PC-3 (cell line): ENCODE results near the gene PRADC1. TPM values are rescaled to one million over a fixed set of nuclear protein-coding genes. Genes with fewer than 3 reads are reported as not detected.
"Not testable (repeated sequence)": the region's sequence is repeated elsewhere in the genome, so short reads cannot be mapped to it uniquely, and the experiment has no call there.

Source experiments
- ATAC-seq: fragments of 200-7000 bp; cut with Tn5 transposase; 2 replicates; pipeline ENCODE4 v1.9.1; 2020; ENCODE audit warnings: mild to moderate bottlenecking, moderate library complexity
- BruUV-seq: library from RNA; stranded (reverse); fragments of 400-500 nt; replicated peaks from 2 replicates; lab custom pipeline; 2021; lab: Mats Ljungman, UMichigan
- CTCF ChIA-PET: fragments of 300-600 bp; sonication (Branson Sonifier 250); formaldehyde crosslinking; loops from one replicate; lab custom pipeline; 2022; ENCODE audit warnings: antibody characterized with exemption; lab: Charles Lee
- POLR2A ChIA-PET: fragments of 300-600 bp; sonication (Branson Sonifier 250); formaldehyde crosslinking; loops from one replicate; lab custom pipeline; 2022; ENCODE audit warnings: antibody characterized with exemption; ENCODE audit not compliant: unreplicated experiment; lab: Charles Lee
- DNase-seq: peaks from one replicate; pipeline ENCODE4 v3.0.0-alpha.2; 2015
- H2AFZ ChIP-seq: fragments of 300-600 bp; sonication (generic); 2 replicates; pipeline ENCODE4 v1.6.0; 2016; ENCODE audit warnings: antibody characterized with exemption, low read length
- H3F3A ChIP-seq: fragments of 300-600 bp; sonication (generic); one replicate; pipeline ENCODE4 v1.6.0; 2017; ENCODE audit warnings: antibody characterized with exemption, low read length, control low read depth, mild to moderate bottlenecking; ENCODE audit not compliant: unreplicated experiment
- H3K27ac ChIP-seq: fragments of 300-600 bp; sonication (generic); 2 replicates; pipeline ENCODE4 v1.5.1; 2016; ENCODE audit warnings: mild to moderate bottlenecking, low read length
- H3K27me3 ChIP-seq: fragments of 300-600 bp; sonication (generic); 2 replicates; pipeline ENCODE4 v1.6.1; 2016; ENCODE audit warnings: low read length, mixed read lengths
- H3K36me3 ChIP-seq: fragments of 300-600 bp; sonication (generic); 2 replicates; pipeline ENCODE4 v1.6.1; 2016; ENCODE audit warnings: low read depth, mixed run types, low read length, mixed read lengths
- H3K4me1 ChIP-seq: fragments of 300-600 bp; sonication (generic); 2 replicates; pipeline ENCODE4 v1.5.1; 2016; ENCODE audit warnings: low read length; ENCODE audit not compliant: insufficient read depth
- H3K4me2 ChIP-seq: fragments of 300-600 bp; sonication (generic); 2 replicates; pipeline ENCODE4 v1.6.0; 2016; ENCODE audit warnings: low read length
- H3K4me3 ChIP-seq: fragments of 300-600 bp; sonication (generic); 2 replicates; pipeline ENCODE4 v1.5.1; 2016; ENCODE audit warnings: mild to moderate bottlenecking, low read length, mixed read lengths
- H3K79me2 ChIP-seq: fragments of 300-600 bp; sonication (generic); 2 replicates; pipeline ENCODE4 v1.6.1; 2017; ENCODE audit warnings: low read length, mixed read lengths
- H3K9ac ChIP-seq: fragments of 300-600 bp; sonication (generic); 2 replicates; pipeline ENCODE4 v1.6.0; 2016; ENCODE audit warnings: mild to moderate bottlenecking, low read length
- H3K9me2 ChIP-seq: fragments of 300-600 bp; sonication (generic); replicated peaks from 2 replicates; pipeline ENCODE4 v1.6.1; 2016; ENCODE audit warnings: mixed run types, low read length, mixed read lengths
- H3K9me3 ChIP-seq: fragments of 300-600 bp; sonication (generic); 2 replicates; pipeline ENCODE4 v1.6.1; 2016; ENCODE audit warnings: low read length, mixed read lengths
- H4K20me1 ChIP-seq: fragments of 300-600 bp; sonication (generic); 2 replicates; pipeline ENCODE4 v1.6.1; 2016; ENCODE audit warnings: low read length, mixed read lengths
- EZH2 ChIP-seq: fragments of 300-600 bp; sonication (generic); IDR thresholded peaks from one replicate; pipeline ENCODE4 v1.6.1; 2017; ENCODE audit warnings: antibody characterized with exemption, mild to moderate bottlenecking, low read length; ENCODE audit not compliant: unreplicated experiment
- EZH2phosphoT487 ChIP-seq: fragments of 300-600 bp; sonication (generic); IDR thresholded peaks from 2 replicates; pipeline ENCODE4 v1.6.1; 2018; ENCODE audit warnings: mild to moderate bottlenecking, antibody characterized with exemption, low read length, borderline replicate concordance
- intact Hi-C: fragments of 100-400 bp; cut with micrococcal nuclease; formaldehyde crosslinking; loops from 2 replicates; pipeline ENCODE4 v1.9.0; 2023
- total RNA-seq: library from RNA; depleted of rRNA; stranded (reverse); fragments of >200 nt; gene quantifications from 2 replicates; pipeline ENCODE4 v1.2.3, GENCODE V29; 2014
- TF ChIP-seq, protein P1 (sequence below): fragments of 300-600 bp; sonication (generic); conservative IDR thresholded peaks from 2 replicates; pipeline ENCODE4 v1.5.1; 2017; ENCODE audit warnings: antibody characterized with exemption, low read depth, mild to moderate bottlenecking, low read length

PRADC1 gene
- total RNA-seq, 1 experiment from 2014 or later: 62.5 TPM

DNA sequence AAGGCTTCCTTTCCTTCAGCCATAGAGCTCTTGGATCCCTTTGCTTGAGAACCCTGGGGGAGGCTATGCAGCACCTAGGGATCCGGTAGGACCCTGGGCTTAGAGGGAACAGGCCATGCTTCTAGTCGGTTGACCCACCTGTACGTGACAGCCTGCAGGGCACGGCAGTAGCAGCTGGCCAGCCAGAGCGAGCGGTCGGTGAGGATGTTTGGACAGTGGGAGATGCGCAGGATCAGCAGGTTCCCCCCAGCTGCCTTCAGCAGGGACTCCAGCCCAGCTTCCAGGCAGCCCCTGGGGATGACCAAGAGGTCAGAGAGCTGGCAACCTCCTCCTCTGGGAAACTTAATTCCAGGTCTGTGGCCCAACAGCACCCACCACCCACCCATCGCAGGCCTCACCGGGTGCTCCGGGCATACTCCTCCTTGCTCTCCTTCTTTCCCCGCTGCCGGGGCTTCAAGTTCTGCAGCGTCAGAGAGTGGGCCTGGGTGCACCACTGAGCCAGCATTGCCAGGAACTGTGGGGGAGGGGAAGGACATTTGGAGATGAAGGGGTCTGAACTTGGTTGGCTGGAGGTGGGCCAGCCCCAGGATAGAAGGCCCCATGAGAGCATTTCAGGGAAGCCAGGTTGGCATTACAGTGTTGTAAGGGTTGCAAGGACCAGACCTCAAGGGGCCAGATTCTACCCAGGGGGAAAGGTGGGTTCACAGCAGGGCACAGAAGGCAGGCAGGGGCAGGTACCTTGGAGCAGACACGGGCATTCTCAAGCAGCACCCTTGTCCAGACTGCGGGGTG, 30.7 kb upstream of the PRADC1 start:
- no peaks in the 10 kb centered on the region for H3K9me3 ChIP-seq
- no peak for TF ChIP-seq EZH2
- TF ChIP-seq, protein P1, sequence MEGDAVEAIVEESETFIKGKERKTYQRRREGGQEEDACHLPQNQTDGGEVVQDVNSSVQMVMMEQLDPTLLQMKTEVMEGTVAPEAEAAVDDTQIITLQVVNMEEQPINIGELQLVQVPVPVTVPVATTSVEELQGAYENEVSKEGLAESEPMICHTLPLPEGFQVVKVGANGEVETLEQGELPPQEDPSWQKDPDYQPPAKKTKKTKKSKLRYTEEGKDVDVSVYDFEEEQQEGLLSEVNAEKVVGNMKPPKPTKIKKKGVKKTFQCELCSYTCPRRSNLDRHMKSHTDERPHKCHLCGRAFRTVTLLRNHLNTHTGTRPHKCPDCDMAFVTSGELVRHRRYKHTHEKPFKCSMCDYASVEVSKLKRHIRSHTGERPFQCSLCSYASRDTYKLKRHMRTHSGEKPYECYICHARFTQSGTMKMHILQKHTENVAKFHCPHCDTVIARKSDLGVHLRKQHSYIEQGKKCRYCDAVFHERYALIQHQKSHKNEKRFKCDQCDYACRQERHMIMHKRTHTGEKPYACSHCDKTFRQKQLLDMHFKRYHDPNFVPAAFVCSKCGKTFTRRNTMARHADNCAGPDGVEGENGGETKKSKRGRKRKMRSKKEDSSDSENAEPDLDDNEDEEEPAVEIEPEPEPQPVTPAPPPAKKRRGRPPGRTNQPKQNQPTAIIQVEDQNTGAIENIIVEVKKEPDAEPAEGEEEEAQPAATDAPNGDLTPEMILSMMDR: no peak
- TF ChIP-seq EZH2phosphoT487: no peak
- ATAC-seq (no peak), DNase-seq (no peak)
- no peaks in the 10 kb centered on the region for H3K9me2 ChIP-seq
- CTCF ChIA-PET: no interaction called here
- H3K27ac ChIP-seq: no peak overlapping the region
- no peaks in the 10 kb centered on the region; the same call in 1 of the 2 replicates for H4K20me1 ChIP-seq
- H2AFZ ChIP-seq: no peak overlapping the region
- H3K79me2 ChIP-seq: 0 out of 2 replicates have a peak, but pooled peaks cover 4% of the 10 kb centered on the region
- no peaks in the 10 kb centered on the region for H3F3A ChIP-seq
- H3K4me2 ChIP-seq: no peak overlapping the region
- intact Hi-C loops: no loop called here
- no TSS peak for BruUV-seq
- H3K4me3 ChIP-seq: no peak overlapping the region
- H3K36me3 ChIP-seq: no peaks in the 10 kb centered on the region
- H3K27me3 ChIP-seq: no peaks in the 10 kb centered on the region
- 0 out of 2 replicates have a peak, but pooled peaks cover 4% of the 10 kb centered on the region for H3K4me1 ChIP-seq
- no peak overlapping the region for H3K9ac ChIP-seq
- POLR2A ChIA-PET: no interaction called here

DNA sequence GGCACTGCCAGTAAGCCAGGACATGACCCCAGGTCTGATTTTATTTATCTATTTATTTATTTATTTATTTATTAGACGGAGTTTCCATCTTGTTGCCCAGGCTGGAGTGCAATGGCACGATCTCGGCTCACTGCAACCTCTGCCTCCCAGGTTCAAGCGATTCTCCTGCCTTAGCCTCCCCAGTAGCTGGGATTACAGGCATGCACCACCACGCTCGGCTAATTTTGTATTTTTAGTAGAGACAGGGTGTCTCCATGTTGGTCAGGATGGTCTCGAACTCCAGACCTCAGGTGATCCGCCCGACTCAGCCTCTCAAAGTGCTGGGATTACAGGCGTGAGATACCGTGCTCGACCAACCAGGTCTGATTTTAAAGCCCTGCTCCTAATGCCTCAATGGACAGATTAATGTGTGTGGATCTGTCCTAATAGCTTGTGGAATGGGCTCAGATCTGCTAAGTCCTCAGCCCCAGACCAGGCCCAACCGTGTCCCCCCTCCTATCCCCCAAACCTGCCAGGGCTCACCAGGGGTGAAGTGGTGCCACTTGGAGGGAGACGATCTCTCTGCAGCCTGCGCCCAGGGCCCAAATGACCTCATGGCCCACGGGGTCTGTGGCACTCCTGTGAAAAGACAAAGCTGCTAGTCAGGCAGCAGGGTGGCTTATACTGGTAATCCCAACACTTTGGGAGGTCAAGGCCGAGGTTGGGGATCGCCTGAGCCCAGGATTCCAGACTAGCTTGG, 29.8 kb upstream of the PRADC1 start:
- DNase-seq, H3F3A ChIP-seq, H3K79me2 ChIP-seq, H3K4me3 ChIP-seq, POLR2A ChIA-PET, H3K9me2 ChIP-seq, intact Hi-C loops, H2AFZ ChIP-seq, H3K4me1 ChIP-seq, H3K9me3 ChIP-seq, H3K4me2 ChIP-seq, H4K20me1 ChIP-seq, H3K36me3 ChIP-seq, ATAC-seq, H3K27me3 ChIP-seq, BruUV-seq, H3K27ac ChIP-seq, H3K9ac ChIP-seq, CTCF ChIA-PET: not testable (repeated sequence)

DNA sequence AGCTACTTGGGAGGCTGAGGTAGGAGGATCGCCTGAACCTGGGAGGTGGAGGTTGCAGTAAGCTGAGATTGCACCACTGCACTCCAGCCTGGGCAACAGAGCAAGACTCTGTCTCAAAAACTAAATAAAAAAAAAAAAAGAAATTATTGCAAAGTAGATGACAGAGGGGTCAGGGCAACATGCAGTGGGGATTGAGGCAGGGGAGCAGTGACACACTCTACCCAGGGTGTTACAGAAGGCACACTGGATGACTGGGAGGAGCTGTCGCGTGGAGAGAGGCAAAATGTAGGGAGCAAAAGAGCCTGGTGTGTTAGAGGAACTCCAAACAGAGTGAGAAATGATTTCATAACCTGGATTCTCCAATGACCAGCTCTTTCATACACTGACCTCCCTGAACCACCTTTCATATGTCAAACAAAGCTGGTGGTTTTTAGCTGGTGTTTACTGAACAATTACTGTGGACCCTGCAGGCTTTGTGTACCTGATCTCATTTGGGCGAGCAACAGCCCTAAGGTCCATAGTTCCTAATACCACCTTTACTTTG, 29.1 kb upstream of the PRADC1 start:
- no peak overlapping the region for H2AFZ ChIP-seq
- no peaks in the 10 kb centered on the region for H3K27me3 ChIP-seq
- POLR2A ChIA-PET: no interaction called here
- BruUV-seq: no TSS peak
- no peaks in the 10 kb centered on the region for H3K9me2 ChIP-seq
- ATAC-seq (no peak), DNase-seq (no peak)
- H3K4me2 ChIP-seq: no peak overlapping the region
- no peaks in the 10 kb centered on the region for H3K9me3 ChIP-seq
- H3K4me1 ChIP-seq: 0 out of 2 replicates have a peak, but pooled peaks cover 4% of the 10 kb centered on the region
- intact Hi-C loops: no loop called here
- no peaks in the 10 kb centered on the region for H3F3A ChIP-seq
- TF ChIP-seq EZH2phosphoT487: no peak
- TF ChIP-seq, protein P1: no peak
- no peak for TF ChIP-seq EZH2
- 0 out of 2 replicates have a peak, but pooled peaks cover 3% of the 10 kb centered on the region for H3K79me2 ChIP-seq
- H4K20me1 ChIP-seq: no peaks in the 10 kb centered on the region; the same call in 1 of the 2 replicates
- H3K27ac ChIP-seq: no peak overlapping the region
- no peak overlapping the region for H3K4me3 ChIP-seq
- H3K9ac ChIP-seq: no peak overlapping the region
- CTCF ChIA-PET: no interaction called here
- H3K36me3 ChIP-seq: no peaks in the 10 kb centered on the region
